GM04504 (cell line): ENCODE results near the gene MUC2.

ENCODE experiments used
- DNase-seq: peaks from one replicate; pipeline ENCODE4 v3.0.0-alpha.2; 2012; ENCODE audit warnings: low read depth

Gene MUC2

GRCh38 chr11:1036931-1037330, 37.7 kb upstream of the MUC2 start:
- no peak for DNase-seq

DNA sequence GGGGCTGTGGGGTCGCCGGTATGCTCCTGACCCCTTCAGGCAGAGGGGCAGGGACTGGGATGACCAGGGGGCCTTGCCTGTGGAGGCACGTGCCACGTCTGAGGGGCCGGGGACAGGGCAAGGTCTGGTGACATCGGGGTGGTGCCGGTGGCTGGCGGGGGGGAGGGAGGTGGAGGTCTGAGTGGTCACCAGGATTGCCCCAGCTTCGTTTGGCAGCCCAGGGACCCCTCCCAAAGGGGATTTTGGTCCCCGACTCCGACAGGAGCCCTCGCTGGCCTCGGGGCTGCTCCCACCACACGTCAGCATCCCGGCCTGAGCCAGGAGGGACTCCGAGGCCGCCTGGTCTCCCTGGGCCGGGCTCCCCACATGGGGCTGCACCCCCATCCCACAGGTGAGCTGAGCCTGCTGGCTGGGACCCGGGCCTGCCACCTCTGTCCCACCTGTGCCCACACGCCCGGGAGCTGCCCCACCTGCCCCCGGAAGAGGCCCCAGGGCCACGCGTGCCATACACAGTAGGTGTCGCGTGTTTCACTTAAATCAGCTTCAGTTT, 37.1 kb upstream of the MUC2 start:
- no peak for DNase-seq

DNA sequence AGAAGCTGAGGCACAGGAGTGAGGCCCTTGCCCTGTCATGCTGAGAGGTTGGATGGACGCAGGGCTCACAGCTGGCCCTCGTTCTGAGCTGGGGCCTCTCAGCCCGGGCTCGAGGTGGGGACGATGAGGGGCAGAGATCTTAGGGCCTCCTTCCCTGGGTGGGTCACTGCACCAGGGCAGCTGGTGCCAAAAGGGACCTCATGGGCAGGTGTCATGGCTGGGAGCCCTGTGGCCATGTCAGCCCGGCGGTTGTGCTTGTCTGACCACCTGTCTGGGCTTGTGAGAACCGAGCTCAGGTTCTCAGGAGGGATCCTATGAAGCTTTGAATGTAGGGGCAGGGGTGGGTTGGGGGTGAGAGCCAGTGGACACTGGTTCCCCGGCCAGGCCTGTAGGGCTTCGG, 36.3 kb upstream of the MUC2 start:
- DNase-seq, result no peak

- no peak for DNase-seq
These were observed 35.8 kb upstream of the MUC2 start for GRCh38 chr11:1038921-1039320.

DNA sequence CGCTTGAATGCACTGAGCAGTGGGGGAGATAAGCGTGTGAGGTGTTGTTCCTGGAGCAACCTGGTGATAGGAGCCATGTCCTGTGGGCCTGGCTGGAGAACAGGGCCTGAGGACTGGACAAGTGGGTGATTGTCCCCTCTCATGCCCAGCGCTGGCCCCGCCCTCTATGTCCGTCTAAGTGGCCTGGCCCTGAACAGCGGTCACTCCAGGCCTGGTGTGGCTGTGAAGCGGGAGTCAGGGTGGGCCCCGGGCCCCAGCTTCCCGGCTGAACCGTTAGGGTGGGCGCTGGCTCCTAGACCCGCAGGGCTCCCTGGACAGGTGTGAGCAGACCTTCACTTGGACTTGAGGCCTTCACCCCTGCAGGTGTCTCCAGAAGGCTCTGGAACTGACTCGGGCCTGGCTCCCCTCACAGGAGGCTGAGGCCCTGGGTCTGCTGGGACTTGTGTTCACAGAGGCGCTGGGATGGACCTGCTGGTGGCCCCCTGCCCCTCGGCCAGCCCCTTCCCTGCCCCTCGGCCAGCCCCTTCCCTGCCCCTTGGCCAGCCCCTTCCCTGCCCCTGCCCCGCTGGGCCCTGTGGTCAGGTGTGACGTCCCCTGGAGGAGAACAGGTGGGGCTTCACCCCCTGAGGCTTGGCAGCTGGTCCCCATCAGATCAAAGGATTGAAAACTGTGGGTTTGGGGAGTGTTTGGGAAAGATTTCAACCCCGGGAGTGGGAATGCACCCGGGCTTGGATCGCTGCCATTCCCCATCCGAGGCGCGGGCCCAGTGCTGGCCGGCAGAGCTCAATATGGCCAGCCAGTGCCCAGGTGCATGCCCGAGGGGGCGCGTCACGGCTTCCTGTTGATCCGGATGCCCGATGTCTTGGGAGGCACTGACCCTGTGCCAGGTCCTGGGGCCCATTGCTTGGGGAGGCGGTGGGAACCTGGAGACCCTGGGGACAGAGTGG, 34.9 kb upstream of the MUC2 start:
- no peak for DNase-seq

DNA sequence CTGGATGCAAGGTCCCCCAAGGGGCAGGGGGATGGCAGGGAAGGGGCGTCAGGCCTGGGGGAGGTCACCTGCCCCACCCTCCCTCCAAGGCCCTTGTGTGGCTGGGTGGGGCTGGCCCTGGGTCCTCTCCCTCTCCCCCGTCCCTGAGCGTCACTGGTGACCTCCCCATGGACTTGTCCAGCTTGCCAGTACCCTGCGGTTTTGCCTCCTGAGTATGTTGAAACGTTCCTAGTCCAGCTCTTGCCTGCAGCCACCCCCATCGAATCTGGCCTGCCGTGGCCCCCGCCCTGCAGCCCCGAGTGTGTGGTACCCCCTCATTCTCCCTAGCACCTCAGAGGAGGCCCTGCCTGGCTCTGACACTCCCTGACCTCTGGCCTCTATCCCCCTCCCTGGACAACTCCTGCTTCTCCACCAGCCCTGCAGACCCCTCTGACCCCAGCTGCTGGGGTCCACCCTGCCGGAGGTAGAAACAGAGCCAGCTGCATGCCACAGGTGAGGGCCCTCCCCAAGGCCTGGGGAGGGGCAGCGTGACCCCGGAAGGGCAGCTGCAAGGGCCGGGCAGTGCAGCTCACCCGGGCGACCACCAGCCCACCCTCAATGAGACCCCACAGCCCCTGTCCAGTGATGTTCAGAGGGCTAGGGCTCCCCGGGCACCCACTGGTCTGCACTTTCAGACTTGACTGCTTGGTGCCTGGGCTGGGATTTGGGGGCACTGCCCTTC, 34.1 kb upstream of the MUC2 start:
- DNase-seq, result no peak

GRCh38 chr11:1041149-1041467, 33.6 kb upstream of the MUC2 start:
- DNase-seq, result no peak

DNA sequence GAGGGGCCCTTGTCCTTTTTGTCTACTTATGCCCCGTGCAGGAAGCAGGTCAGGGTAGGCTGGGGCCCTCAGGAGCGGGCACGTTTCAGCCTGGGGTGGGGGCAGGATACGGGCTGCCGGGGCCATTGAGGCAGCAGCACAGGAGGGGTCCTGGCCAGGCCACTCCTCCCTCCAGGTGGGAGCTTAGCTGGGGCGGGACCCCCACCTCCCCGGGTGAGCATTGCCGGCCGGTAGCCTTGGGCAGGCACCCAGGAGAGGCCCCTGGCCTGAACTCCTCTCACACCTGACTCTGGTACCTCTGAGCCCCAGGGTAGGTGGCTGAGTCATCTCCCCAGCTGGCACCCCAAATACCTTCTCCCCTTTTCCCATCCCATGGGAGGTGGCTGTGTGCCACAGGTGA, 33.2 kb upstream of the MUC2 start:
- no peak for DNase-seq

- no peak for DNase-seq
These were observed 32.6 kb upstream of the MUC2 start for GRCh38 chr11:1041936-1042608.

DNA sequence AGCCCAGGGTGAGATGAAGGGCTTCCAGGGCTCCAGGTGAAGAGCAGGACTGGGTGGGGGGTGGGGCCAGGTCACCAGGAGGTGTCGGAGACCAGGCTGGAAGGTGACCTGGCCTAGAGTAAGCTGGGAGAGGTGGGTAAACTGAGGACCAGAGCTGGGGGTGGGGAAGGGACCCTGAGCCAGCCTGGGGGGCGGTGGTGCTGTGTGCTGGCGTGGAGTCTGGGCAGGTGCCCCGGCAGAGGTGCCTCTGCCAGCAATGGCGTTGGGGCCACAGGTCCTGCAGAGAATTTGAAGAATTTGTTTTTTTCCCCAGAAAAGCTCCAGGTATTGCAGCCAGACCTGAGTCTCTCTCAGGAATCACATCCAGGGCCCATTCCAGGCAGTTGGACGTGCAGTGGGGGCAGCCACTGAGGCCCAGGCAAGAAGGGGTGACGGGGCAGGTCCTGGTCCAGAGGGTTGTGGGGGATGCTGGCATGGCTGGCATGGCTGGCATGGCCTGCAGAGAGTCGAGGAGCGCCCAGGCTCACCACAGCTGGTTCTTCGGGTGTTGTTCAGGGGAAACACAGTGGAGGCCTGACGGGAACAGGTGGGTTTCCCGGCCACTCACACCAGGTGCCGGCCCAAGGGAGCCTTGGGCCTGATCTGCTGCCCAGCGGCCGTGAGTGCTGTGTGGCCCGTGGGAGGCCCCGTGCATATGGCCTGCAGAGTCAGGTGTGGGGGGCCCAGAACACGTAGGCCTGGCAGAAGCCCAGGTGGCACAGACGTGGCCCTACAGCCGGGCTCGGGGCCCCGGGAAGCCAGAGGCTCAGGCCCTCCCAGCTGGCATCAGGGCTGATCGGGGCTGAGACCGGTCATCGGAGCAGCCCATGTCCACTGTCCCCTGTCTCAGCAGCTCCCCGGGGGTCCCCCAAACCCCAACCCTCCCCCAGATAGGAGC, 31.8 kb upstream of the MUC2 start:
- DNase-seq, result no peak

DNA sequence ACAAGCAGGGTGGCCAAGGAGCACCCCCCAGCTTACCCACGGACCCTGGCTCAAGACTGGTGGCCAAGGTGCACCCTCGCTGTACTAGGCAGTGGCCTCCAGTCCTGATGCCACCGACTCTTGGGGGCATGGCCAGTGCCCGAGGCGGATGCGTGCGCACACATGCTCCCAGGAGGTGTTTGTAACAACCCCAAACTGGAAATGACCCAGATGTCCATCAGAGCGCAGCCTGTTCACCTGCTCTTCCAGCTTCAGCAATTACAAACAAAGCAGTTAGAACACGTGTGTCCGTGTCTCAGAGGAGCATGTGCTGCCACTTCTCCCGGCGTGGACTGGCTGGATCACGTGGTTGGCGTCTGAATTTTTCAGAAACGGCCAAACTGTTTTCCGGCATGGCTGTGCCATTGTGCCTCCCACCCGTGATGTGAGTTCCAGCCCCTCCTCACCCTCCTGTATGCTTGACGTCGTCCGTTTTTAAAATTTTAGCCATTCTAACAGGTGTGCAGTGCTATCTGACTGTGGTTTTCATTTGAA, 31.0 kb upstream of the MUC2 start:
- DNase-seq, result no peak

GRCh38 chr11:1044160-1044559, 30.5 kb upstream of the MUC2 start:
- DNase-seq, result no peak

GRCh38 chr11:1047595-1048156, 27.0 kb upstream of the MUC2 start:
- no peak for DNase-seq

GRCh38 chr11:1048375-1049070, 26.2 kb upstream of the MUC2 start:
- DNase-seq, result no peak

DNA sequence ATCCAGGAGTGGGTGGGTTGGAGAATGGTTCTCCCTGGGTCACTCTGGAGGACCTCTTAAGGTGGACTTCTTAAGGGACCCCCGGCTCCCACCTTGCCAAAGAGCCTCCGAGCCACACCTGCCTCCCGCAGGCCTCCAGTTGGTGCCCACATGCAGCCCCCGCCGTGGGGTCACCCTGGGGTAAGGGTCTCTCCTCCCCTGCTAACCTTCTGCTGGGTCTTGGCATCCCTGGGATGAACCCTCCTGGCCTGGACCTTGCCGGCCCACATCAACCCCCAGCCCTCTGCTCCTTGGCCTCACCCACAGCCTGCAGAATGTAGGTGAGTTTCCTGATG, 25.6 kb upstream of the MUC2 start:
- DNase-seq, result no peak

GRCh38 chr11:1049431-1049891, 25.2 kb upstream of the MUC2 start:
- no peak for DNase-seq

GRCh38 chr11:1049911-1050580, 24.6 kb upstream of the MUC2 start:
- no peak for DNase-seq

GRCh38 chr11:1050581-1051355, 23.9 kb upstream of the MUC2 start:
- peak; percentile 15 for DNase-seq
